ENCODE measurements around the gene TTK.
"Not testable (repeated sequence)": the region's sequence is repeated elsewhere in the genome, so short reads cannot be mapped to it uniquely, and the experiment has no call there.

The TTK gene

DNA sequence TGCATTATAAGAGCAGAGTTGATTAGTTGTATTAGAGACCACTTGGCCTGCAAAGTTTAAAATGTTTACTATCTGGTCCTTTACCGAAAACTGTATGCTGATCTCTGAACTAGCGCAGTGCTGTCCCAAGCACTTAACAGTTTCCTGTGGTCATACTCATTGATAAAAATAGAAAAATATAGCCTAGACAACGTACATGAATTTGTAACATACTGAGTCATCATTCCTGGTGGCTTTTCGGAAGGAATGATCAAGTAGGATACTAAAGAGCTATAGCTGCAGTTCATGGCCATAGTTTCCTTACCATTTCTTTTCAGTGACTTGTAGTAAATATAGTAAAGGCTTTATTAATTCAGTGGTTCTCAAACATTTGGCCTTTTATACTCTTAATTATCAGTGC is 18.4 kb downstream of the TTK start:
- no peak for DNase-seq

DNA sequence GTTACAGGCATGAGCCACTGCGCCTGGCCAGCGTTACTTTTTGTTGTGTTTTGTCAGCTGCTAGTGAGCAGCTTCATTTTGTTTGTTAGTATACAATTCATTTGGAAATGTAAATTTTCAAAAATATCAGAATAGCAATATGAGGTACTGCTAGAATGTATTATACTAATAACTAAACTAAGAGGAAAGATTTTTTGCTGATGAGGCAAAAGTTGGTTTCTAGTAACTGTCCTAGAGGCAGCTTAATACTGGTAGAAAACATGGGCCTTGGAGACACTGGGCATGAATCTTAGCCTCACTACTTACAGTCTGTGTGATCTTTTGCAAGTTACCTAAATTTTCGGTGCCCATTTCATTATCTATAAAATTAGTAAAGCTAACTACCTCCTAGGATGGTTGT is 24.1 kb downstream of the TTK start:
- DNase-seq: no peak

DNA sequence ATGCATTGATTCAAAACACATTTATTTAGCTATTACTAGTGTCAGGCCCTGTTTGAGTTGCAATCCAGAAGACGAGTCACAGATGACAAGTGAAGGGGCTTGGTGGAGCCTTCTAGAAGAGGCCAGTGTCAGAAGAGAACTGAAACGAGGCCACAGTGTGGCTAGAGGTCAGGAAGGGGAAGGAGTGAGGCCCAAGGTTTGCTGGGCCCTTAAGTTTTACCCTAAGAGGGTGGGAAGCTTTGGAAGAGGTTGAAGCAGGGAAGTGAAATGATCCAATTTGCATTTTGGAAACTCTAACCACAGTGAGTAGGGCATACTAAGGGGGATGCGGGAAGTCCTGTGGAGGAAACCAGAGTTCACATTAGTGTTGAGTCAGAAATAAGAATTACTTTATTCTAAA is 25.0 kb downstream of the TTK start:
- no peak for DNase-seq

DNA sequence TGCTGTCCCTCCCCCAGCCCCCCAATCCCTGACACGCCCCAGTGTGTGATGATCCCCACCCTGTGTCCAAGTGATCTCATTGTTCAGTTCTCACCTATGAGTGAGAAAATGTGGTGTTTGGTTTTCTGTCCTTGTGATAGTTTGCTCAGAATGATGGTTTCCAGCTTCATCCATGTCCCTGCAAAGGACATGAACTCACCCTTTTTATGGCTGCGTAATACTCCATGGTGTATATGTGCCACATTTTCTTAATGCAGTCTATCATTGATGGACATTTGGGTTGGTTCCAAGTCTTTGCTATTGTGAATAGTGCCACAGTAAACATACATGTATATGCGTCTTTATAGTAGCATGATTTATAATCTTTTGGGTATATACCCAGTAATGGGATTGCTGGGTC is 43.8 kb downstream of the TTK start:
- DNase-seq: not testable (repeated sequence)

DNA sequence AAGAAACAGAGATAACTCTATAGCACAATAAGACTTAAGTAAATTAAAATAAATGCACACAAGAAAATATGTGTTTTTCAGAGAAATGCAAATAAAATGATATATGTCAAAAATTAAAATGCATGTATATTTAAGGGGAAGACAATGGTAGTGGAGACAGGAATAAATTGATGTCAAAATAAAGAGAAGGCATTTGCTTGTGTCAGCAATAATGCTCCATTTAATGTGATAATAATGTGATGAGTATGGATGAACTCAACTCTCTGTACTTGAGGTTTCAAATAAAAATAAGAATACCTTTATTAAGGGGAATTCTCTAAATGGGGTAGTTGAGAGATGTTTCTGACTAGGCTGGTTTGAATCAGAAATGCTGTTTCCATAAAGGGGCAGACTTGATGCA is 56.3 kb downstream of the TTK start:
- DNase-seq: no peak

DNA sequence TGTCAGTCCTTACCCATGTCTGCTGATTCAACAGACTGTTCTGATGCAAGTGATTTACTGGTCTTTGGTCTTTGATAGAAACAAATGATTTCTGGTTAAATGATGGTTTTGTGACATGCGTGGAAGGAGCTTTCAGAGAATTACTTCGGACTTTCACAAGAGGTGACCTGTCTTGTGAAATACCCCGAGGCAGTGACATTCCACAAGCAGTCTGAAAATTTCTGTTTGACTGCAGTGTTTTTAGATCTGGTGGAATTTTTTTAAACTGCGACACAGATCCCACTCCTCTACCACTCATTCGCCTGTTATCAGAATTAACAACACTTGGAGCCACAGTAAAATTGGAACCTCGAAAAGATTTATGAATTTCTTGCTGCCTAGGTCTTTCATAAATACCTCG is 63.7 kb downstream of the TTK start:
- DNase-seq: not testable (repeated sequence)

DNA sequence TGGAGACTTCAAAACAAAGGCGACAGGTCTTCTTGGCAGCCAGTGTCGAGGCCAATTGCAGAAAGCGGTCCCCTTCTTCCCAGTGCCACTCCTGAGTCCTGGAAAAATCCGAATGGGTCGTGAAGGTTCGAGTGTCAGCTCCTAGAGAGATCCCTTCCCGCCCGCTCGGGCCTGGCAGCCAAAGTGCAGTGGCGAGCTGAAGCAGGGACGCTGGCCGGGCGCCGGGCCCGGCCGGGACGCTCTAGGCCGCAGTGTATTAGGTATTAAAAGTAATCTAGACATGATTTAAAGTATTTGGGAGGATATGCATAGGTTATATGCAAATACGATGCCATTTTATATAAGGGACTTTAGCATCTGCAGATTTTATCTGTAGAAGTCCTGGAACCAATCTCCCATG is 66.0 kb downstream of the TTK start:
- not testable (repeated sequence) for DNase-seq

DNA sequence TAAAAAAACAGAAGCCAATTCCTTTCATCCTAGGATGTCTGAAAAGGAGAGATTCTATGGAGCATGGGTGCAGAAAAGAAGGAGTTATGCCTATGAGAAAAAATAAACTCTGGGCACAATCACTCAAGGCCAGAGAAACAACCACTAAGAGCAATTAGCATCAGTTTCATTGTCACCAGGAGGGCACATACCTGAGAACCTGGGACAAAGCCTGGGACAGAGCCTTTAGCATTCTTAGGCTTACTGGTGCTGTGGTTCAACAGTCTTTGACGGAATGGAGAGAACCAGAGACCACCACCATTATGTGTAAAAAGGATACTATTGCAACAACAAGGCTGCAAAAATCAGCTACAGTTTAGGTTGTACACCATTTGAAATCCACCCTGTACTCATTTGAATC is 72.6 kb downstream of the TTK start:
- no peak for DNase-seq

DNA sequence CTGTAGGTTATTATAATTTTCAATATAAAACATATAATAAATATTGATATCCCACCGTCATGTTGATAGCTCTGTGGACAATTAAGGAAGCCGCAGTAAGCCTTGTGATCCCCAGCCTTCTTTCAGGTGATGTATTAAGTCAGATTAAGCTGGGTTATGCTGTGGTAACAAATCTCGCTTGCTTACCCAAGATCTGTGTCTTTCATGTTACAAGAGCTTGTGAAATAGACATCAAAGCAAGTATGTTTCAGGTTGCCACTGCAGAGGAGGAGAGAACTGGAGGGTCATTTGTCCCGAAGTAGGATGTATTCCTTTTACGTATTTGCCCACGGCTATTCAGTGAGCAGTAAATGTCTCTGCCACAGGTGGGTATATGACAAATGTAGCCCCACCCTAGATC is 84.2 kb downstream of the TTK start:
- no peak for DNase-seq

DNA sequence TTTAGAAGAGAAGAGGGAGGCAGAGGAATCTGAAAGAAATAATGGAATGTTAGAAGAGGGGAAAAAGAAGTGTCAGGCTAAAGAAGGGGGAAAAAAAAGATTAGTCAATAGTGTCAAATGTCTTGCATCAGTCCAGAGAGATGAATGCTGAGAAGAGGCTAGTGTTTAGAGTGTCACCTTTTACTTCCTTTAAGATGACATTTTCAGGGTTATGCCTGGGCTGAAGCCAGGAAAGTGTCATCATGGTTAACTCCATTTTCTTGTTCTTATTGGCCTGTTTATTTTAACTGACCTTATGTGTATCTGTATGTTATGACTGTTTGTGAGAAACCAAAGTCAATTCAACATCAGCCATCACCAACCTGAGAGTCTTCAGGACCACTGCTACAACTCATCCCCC is 87.1 kb downstream of the TTK start:
- no peak for DNase-seq
